Mucosa of descending colon (tissue), 3 donors: ENCODE results near the gene ITGB2. TPM values are rescaled to one million over a fixed set of nuclear protein-coding genes. Genes with fewer than 3 reads are reported as not detected.

Source experiments
- ATAC-seq: fragments of 200-7000 bp; cut with Tn5 transposase; one replicate; pipeline ENCODE4 v1.9.1; 2020; ENCODE audit warnings: mild to moderate bottlenecking, moderate library complexity
- DNase-seq, 3 donors: peaks; one replicate each; pipeline ENCODE4 v3.0.0-alpha.2; 2020
- H3K36me3 ChIP-seq: fragments of 200-600 bp; one replicate; pipeline ENCODE4 v1.8.0; 2021; ENCODE audit warnings: low read depth, mild to moderate bottlenecking
- H3K4me1 ChIP-seq: fragments of 200-600 bp; one replicate; pipeline ENCODE4 v1.8.0; 2021; ENCODE audit warnings: low read depth, mild to moderate bottlenecking
- H3K4me3 ChIP-seq: fragments of 200-600 bp; one replicate; pipeline ENCODE4 v1.8.0; 2021; ENCODE audit warnings: mild to moderate bottlenecking
- H3K9me3 ChIP-seq: fragments of 200-600 bp; one replicate; pipeline ENCODE4 v1.8.0; 2021; ENCODE audit warnings: mild to moderate bottlenecking
- intact Hi-C, 2 donors: fragments of 100-400 bp; cut with DNase I in 1 of 2; cut with micrococcal nuclease in 1 of 2; formaldehyde crosslinking; loops; one replicate each; pipeline versions ENCODE4 v1.11.0 to v1.11.1; 2022; cut with DNase I, micrococcal nuclease
- total RNA-seq, 3 donors: library from RNA; stranded (reverse); fragmentation: NEBNext Ultra II Directional in 2 of 3; extraction: Animal tissue kit (Norgen Biotek cat#: 25700) in 2 of 3; gene quantifications; one replicate each; pipeline versions ENCODE4 v1.2.1 to v1.2.4, GENCODE V29; 2021 to 2023
- TF ChIP-seq, protein P1 (sequence below): fragments of 200-600 bp; IDR thresholded peaks from one replicate; pipeline ENCODE4 v1.8.0; 2022; ENCODE audit warnings: antibody characterized with exemption, mild to moderate bottlenecking
- donor health status: DM: no; HTN: no; CAD: no; lungs with moderate emphysema.
- donor health status: DM: no; HTN: no; CAD: no.
- donor health status: DM: no; HTN: yes; CAD: no.

The ITGB2 gene
- total RNA-seq, 3 donors from 2014 or later, result 10.8 to 52.3 (median 51.1) TPM

DNA sequence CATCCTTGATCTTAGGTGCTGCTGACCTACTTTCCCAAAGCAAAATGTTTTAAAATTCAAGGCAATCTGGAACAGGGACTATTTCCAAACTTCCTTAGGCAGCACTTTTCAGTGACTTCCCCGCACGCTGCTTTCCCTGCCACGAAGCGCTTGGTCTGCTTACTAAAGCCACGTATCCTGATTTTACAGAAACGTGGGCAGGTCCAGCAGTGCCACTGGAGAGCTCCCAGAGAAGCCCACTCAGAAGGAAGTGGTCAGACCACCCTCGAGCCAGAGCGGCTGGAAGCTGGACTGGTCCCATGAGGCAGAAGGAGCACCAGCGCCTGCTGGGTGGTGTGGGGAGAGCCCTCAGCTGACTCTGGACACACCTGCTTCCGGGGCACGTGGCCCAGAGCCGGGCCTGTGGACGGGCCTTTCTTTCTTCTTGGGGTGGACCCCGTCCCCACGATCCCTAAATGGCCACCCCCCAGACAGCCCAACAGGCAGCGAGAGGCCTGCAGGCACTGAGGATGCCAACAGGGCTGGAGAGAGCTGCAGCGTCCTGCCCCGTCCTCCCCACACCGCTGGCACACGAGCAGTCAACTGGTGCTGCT is 70.4 kb downstream of the ITGB2 start:
- DNase-seq, result peak in 1 of 3 donors; percentile 65
- ATAC-seq, result peak; percentile 24
- no peaks in the 10 kb centered on the region for H3K9me3 ChIP-seq
- intact Hi-C loops, result no loop called here
- TF ChIP-seq, protein P1, sequence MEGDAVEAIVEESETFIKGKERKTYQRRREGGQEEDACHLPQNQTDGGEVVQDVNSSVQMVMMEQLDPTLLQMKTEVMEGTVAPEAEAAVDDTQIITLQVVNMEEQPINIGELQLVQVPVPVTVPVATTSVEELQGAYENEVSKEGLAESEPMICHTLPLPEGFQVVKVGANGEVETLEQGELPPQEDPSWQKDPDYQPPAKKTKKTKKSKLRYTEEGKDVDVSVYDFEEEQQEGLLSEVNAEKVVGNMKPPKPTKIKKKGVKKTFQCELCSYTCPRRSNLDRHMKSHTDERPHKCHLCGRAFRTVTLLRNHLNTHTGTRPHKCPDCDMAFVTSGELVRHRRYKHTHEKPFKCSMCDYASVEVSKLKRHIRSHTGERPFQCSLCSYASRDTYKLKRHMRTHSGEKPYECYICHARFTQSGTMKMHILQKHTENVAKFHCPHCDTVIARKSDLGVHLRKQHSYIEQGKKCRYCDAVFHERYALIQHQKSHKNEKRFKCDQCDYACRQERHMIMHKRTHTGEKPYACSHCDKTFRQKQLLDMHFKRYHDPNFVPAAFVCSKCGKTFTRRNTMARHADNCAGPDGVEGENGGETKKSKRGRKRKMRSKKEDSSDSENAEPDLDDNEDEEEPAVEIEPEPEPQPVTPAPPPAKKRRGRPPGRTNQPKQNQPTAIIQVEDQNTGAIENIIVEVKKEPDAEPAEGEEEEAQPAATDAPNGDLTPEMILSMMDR, result no peak
- H3K4me1 ChIP-seq, result peaks cover 75% of the 10 kb centered on the region
- no peak overlapping the region for H3K4me3 ChIP-seq
- H3K36me3 ChIP-seq, result peaks cover 10% of the 10 kb centered on the region

DNA sequence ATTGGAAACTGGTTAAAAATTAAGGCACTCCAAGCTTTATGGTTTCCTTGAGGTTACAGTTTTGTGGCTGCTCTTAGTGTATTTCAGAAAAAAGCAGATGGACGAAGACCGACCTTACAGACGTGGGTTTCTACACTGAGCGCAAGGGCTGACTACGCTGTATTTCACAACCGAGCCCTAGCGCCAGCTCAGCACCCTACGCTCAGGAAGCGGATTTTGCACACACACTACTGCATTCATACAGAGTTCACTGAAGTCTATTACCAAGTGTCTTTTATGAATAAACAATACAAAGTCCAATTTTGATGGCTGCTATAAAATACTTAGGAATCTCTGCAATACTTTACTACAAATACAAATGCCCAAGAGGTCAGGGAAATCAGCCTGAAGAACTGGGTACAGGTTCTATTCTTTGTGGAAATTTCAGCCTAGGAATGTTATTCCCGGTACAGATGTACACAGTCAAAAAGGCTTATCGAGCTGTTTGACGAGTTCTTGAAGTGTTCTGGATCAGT is 71.0 kb downstream of the ITGB2 start:
- TF ChIP-seq, protein P1, result no peak
- peaks cover 10% of the 10 kb centered on the region for H3K36me3 ChIP-seq
- DNase-seq, result peak in 2 of 3 donors; percentile 68 to 71
- peaks cover 75% of the 10 kb centered on the region for H3K4me1 ChIP-seq
- no peaks in the 10 kb centered on the region for H3K9me3 ChIP-seq
- intact Hi-C loops, result no loop called here
- peak; percentile 78 for ATAC-seq
- no peak overlapping the region for H3K4me3 ChIP-seq

DNA sequence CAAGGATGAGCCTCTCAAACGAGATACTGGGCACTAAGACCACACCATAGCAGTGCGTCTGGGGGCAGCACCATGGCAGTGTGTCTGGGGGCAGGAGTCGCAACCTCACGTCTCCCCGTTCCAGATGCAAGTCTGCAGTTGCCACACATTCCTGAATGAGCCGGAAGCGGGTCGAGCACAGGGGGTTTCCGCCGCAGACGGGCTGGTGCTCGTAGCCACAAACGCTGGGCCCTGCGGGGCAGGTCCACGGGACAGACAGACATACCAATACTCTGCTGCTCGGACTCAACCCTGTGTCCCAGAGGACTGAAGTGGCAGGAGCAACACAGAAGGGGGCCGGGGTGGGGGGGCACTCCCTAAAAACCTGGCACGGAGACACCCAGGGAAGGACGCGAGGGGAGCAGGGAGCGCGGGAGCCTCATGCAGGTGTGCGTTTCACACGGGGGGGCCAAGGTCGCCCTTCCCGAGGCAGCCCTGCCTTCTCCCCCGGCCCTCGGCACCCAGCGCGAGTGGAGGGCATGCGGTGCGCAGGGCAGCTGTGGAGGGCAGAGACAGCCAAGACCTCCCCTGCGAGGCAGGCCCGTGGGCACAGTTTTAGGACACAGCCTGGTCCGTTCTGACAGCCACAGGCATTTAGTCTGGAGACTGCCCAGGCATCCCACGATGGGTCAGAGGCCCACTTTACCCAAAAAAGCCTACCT is 71.7 kb downstream of the ITGB2 start:
- intact Hi-C loops, result no loop called here
- Histone ChIP-seq H3K9me3 (no peaks in the 10 kb centered on the region), H3K36me3 (peaks cover 10% of the 10 kb centered on the region), H3K4me1 (peaks cover 71% of the 10 kb centered on the region), H3K4me3 (no peak overlapping the region)
- TF ChIP-seq, protein P1, result no peak
- DNase-seq (peak in 1 of 3 donors; percentile 52), ATAC-seq (no peak)

DNA sequence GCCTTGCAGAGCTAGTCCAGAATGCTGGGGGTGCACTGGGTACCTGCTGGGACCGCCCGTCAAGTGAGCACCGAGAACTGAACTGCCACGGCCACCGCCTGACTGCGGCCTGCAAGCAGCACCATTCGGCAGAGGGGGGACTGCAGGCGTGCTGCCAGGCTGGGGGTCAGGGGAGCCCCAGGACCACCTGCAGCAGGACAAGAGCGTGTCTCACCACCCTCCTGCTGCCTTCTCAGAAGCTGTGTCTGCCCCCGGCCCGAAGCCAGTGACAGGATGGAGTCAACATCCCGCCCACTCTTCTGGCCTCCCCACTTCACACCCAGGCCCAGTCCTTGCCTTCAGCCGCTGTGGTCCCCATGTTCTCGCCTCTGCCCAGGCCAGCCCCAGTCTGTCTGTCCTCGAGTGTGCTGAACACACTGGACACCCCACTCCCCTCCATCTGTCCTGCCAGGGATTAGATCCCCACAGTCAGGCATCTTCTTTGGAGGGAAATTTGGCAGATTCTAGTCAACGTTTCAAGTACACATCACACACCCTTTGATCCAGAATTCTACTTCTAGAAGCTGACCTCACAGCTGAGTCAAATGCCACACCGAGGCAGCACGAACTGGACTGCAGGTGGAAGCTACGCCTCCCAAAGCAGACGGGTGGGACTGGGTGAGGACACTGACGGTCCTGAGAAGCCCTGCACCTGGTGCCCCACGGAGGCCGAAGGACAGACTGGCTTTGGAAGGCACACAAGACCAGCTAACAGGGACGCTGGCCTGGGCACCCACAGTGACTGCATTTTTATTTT is 73.2 kb downstream of the ITGB2 start:
- H3K9me3 ChIP-seq, result no peaks in the 10 kb centered on the region
- peaks cover 10% of the 10 kb centered on the region for H3K36me3 ChIP-seq
- H3K4me3 ChIP-seq, result no peak overlapping the region
- ATAC-seq, result no peak
- TF ChIP-seq, protein P1, result no peak
- H3K4me1 ChIP-seq, result peaks cover 56% of the 10 kb centered on the region
- peak in 1 of 3 donors; percentile 42 for DNase-seq
- intact Hi-C loops, result no loop called here

DNA sequence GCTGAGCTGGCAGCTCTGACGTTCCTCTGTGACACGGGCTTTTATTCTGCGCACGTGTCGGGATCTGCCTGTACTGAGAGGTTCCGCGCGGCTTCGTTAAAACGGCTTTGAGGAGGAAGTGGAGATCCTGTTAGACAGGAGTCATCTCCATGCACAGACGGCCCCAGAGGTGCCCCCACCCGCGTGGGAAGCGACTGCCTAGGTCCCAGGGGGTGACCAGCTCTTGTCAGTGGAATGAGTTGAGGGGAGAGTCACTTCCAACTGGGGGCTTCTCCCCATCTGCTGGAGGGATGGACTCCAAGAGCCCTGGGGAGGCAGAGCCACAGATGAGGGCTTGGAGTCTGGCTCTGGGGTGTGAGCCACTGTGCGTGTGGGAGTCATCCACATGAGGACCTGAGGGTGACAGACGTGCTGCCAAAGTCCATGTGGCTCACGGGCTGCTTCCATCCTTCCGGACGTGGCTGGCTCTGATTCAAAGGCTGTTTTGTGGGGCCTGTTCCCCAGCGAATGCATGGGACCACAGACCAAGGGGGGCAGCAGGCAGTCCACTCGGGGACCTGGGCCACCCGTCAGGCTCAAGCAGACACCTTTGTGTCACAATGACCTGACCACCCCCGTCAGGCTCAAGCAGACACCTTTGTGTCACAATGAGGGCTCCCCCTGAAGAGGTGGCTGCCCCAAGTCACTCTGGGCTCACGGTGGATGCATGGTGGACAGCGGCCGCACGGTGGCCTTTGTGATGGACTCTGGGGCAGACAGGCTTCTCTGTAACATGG is 74.0 kb downstream of the ITGB2 start:
- intact Hi-C loops, result no loop called here
- TF ChIP-seq, protein P1, result no peak
- no peaks in the 10 kb centered on the region for H3K9me3 ChIP-seq
- no peak overlapping the region for H3K4me3 ChIP-seq
- H3K4me1 ChIP-seq, result peaks cover 54% of the 10 kb centered on the region
- ATAC-seq, result peak; percentile 44
- H3K36me3 ChIP-seq, result peaks cover 10% of the 10 kb centered on the region
- DNase-seq, result peak; percentile 52 to 81 (median 69)
